Right ventricle myocardium superior (tissue), 1 donor: ENCODE data around the gene GPR151. TPM values are rescaled to one million over a fixed set of nuclear protein-coding genes. Genes with fewer than 3 reads are reported as not detected.
A peak's percentile ranks its signal among the peaks of the same experiment; 100 is the strongest.
"Not testable (repeated sequence)": the region's sequence is repeated elsewhere in the genome, so short reads cannot be mapped to it uniquely, and the experiment has no call there.

Experiments
- ATAC-seq: fragments of 200-7000 bp; cut with Tn5 transposase; one replicate; pipeline ENCODE4 v1.9.1; 2020; ENCODE audit warnings: mild to moderate bottlenecking; ENCODE audit not compliant: poor library complexity
- DNase-seq: peaks from one replicate; pipeline ENCODE4 v3.0.0-alpha.2; 2020
- intact Hi-C: fragments of 100-400 bp; cut with DNase I; formaldehyde crosslinking; loops from one replicate; pipeline ENCODE4 v1.11.2; 2022
- long read RNA-seq: library from polyadenylated mRNA; unstranded; transcript quantifications from one replicate; pipeline ENCODE4 v2.0.0, GENCODE V29; 2021
- total RNA-seq: library from RNA; stranded (reverse); fragmentation: NEBNext Ultra II Directional; extraction: Animal tissue kit (Norgen Biotek cat#: 25700); gene quantifications from one replicate; pipeline ENCODE4 v1.2.1, GENCODE V29; 2021
- donor health status: DM: no; HTN: yes; CAD: no; lungs with severe emphysema.

The GPR151 gene
- total RNA-seq, result not detected
- long read RNA-seq, result 0 reads

DNA sequence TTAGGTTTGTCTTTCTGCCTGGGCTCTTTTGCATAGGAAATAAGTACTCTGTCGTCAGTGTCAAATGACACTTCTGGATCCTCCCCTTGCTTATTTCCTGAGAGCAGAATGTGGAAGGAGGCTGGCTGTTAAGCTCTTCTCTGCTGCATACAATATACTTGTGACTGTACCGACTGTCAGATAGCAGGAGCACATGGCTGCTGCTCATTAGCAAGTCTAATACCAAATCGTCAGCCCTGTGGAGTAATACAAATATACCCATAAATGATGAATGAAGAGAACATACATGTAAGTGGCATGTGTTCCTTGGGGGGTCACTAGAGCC is at the start of gene GPR151:
Gene GPR151 (minus strand): TSS at position 40 of the 325 bp plus-strand sequence. CDS start 77 bp downstream, outside the sequence.
- no peak for ATAC-seq
- intact Hi-C loops, result no loop called here

DNA sequence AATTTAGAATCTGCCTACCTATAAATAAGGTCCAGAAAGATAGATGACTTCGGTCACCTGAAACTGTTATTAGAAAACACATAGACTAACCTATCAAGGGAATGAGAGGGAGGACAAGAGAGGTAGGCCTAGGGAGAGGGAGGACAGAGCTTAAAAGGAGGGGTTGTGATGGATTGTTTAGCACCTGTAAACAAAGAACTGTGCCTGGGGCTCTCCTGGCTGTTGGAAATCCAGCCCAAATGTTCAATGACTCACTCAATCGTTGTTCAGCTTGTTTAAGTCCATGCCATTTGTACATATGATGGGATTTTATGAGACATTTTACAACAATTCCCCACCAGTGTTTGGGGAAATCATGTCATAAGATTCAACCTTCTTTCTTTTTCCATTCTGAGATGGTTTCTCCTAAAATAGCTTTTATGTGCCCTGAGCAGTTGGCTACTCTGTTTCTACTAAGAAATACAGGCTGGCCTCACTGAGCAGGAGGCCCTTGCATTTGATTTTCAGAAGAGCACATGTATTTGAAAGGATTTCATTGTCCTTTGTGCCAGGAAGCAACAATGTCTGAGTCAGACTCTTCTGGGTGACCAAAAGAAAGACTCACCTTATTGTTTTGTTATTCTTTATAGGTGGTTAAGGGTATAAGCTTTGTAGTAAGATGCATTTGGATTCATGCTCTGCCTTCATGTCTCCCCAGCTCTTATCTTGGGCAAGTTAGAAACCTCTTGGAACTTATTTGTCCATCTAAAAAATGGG is 48.2 kb upstream of the GPR151 start:
- intact Hi-C loops, result no loop called here
- ATAC-seq (no peak), DNase-seq (no peak)

More for the DNA sequence above, at the start of gene GPR151:
- no peak for DNase-seq

DNA sequence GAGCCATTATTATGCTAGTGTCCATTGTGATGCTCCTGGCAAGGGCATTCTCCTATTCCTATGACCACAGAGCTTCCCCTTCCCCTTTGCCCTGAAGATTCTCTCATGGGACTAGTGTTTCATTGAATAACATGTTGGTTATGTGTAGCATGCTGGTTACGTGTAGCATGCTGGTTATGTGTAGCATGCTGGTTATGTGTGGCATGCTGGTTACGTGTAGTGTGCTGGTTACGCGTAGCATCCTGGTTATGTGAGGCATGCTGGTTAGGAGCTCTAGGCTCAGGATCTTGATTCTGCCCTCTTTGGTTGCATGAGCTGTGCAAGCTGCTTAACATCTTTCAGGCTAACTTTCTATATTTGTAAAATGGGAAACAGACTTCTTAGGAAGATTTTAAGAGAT is 46.5 kb upstream of the GPR151 start:
- DNase-seq (no peak), ATAC-seq (no peak)
- intact Hi-C loops, result no loop called here

DNA sequence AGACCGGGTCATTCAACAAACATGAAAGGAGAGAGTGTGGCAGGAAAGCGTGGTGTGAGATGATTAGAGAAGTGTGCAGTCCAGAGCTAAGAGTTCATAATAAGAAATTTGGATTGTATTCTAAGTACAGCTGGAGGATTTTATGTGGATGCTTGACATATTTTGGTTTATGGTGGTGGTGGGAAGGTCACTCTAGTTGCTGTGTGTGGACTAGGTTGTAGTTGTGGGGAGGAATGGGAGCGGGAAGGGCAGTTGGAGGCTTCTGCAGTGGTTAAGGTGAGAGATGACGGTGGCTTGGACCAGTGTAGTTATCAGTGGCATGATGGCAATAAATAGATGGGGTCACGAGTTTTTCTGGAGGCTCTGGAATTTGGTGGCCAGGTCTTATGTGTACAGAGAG is 45.7 kb upstream of the GPR151 start:
- ATAC-seq (no peak), DNase-seq (no peak)
- intact Hi-C loops, result no loop called here

DNA sequence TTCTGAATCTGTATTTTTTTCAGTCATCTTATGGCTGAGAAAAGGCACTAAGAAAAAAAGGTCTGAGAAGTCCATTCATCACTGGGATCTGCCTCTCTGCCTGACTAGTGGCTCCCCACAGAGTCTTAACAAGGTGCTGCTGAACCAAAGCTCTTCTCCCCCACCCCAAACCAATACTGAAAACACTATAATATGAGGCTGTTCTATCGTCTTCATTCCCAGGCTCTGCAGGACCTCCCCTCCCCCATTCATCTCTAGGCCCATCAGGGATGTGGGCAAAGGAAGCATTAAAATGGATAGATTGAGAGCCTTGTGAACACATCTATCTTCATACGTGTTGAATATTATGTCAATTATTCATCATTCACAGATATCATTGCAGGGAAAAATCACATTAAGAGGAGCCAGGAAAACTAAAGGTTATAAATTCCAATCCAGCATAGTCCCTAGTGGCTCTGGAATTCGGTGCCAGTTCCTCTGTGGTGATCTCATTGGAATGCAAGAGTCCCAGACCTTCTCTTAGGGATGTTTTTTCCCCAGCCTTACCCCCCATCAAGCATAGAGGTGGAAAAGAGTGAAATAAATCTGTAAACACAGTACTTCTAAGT is 44.3 kb upstream of the GPR151 start:
- DNase-seq, result no peak
- intact Hi-C loops, result no loop called here
- ATAC-seq, result no peak

DNA sequence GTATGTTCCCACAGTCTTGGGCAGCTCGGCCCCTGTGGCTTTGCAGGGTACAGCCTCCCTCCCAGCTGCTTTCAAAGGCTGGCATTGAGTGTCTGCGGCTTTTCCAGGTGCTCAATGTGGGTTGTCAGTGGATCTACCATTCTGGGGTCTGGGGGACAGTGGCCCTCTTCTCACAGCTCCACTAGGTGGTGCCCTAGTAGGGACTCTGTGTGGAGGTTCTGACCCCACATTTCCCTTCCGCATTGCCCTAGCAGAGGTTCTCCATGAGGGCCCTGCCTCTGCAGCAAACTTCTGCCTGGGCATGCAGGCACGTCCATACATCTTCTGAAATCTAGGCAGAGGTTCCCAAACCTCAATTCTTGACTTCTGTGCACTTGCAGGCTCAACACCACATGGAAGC is 40.9 kb upstream of the GPR151 start:
- intact Hi-C loops, ATAC-seq, DNase-seq: not testable (repeated sequence)

DNA sequence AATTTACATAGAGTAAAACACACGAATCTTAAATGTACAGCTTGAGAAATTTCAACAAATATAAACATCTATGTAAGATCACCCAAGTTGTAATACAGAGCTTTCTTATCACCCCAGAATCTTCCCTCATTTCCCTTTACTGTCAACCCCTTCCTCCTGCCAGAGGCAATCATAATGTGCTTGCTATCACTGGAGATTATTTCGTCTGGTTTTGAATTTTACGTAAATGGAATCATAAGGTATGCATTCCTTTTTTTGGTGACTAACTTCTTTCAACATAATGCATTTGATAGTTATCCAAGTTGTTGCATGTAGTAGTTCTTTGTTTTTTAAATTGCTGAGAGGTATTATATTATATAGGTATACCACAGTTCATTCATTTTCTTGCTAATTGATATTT is 37.5 kb upstream of the GPR151 start:
- ATAC-seq (no peak), DNase-seq (no peak)
- intact Hi-C loops, result no loop called here

DNA sequence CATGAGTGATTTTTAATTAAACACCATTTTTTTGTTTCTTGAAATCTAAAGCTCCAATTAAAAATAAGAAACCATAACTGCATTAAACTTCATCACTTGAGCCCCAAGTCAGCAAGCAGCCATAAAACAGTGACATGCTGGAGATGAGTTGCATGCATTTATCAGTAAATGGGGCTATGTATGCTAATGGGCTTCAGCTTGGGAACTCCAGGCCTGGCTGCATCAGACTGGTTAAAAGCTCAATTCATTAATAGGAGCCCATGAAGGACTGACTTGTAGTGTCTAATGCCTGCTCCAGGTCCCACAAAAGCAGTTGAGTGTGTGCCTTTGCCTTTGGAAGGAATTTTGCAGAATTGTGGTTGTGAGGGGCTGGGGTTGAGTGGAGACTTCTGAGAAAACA is 33.6 kb upstream of the GPR151 start:
- DNase-seq (no peak), ATAC-seq (no peak)
- intact Hi-C loops, result no loop called here

DNA sequence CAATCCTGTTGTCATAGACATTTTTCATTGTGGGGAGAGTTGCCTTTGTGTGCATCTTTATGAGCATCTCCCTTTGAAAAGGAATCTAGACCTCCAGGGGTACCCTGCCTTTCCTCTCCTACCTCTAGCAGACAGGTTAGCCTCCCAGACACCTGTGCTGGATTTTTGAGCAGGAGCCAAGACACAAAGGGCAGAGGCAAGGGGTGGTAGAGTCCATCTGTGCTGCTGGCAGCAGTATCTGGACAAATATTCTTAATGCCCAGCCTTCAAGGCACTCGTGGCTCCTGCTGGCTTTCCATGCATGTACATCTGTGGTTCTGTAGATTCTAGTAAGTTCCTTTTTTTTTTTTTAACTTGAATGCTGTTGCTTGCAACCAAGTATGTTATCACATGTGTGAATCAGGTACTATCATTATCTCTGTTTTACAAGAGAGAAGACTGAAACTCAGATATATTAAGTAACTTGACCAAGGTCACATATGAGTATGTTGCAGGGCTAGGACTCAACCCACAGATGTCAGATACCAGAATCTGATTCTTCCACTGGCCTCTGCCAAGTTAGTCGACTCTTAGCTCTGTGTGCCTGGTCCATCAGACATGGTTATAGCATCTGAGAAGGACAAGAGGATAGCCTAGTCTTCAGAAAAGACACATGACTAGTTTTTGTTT is 32.9 kb upstream of the GPR151 start:
- no peak for ATAC-seq
- DNase-seq, result no peak
- intact Hi-C loops, result no loop called here

DNA sequence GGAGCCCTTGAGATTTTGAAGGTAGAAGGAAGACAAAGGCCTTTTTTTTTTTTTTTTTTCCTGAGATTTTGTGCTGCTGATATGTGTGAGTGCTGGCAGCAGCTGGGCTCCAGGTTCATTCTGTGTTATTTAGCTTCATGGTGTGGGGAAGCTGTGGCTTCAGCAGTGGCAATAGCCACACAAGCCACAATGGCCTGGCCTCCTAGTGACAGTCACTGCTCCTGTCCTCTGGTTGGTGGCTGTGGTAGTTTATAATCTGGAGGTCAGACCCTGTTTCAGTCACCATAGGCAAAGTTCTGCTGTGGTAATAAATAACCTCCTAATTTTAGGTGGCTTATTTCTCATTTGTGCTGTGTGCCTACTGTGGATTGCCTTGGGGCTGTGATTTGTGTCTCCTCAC is 28.2 kb upstream of the GPR151 start:
- no peak for DNase-seq
- intact Hi-C loops, result loop anchor here (5.0 kb wide), 1 partner anchor 423 kb away; no protein-coding TSS in a partner anchor
- no peak for ATAC-seq

- intact Hi-C loops, result loop anchor here (5.0 kb wide), 1 partner anchor 425 kb away; no protein-coding TSS in a partner anchor
- DNase-seq (peak; percentile 77), ATAC-seq (peak; percentile 91)
Measured at GRCh38 chr5:146541958-146542849, 26.2 kb upstream of the GPR151 start.

DNA sequence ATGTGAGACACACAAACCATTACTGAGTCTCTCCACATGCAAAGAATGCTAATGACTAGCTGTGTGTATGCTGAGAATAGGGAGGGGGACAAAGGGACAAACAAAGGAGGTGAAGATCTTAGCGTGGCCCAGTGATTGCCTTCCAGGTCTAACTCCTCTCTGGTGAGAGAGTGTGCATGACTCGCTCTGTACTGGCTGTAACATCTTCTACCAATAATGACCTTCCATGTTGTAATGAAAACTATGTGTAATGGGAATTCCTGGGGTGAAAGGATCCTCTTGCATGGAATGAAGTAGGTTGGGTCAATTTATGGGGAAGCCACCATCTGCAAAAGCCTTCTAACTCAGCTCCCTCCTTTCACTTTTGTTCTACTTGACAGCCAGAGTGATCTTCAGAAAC is 24.4 kb upstream of the GPR151 start:
- ATAC-seq (no peak), DNase-seq (no peak)
- intact Hi-C loops, result loop anchor here (5.0 kb wide), 1 partner anchor 427 kb away; no protein-coding TSS in a partner anchor

- intact Hi-C loops, result loop anchor here (5.0 kb wide), 2 partner anchors 427 to 647 kb away; no protein-coding TSS in a partner anchor
- DNase-seq (no peak), ATAC-seq (no peak)
Measured at GRCh38 chr5:146539973-146540372, 24.0 kb upstream of the GPR151 start.

- intact Hi-C loops, result loop anchor here (5.0 kb wide), 1 partner anchor 649 kb away; no protein-coding TSS in a partner anchor
- DNase-seq, result no peak
- ATAC-seq, result no peak
Measured at GRCh38 chr5:146538432-146538831, 22.4 kb upstream of the GPR151 start.

DNA sequence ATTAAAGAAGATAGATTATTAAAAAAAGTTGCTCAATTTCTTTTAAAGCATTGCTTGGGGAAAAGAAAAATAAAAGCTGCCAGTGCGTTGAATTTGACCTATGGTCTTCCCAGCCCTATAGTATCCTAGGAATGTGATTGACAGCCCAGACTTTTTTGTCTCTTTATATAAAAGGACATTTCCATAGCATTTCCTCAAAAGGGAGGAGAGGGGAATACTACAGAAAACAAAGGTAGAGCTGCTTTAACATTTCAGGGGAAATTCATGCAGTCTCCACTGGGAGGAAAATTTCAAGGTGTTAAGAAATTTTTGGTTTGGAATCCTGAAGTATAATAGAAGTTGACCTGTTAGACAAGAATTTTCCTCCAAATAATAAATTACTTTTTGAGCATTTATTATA is 17.9 kb upstream of the GPR151 start:
- intact Hi-C loops, result no loop called here
- DNase-seq, result no peak
- no peak for ATAC-seq

- intact Hi-C loops, result no loop called here
- DNase-seq (peak; percentile 58), ATAC-seq (peak; percentile 73)
Measured at GRCh38 chr5:146533260-146533857, 17.4 kb upstream of the GPR151 start.

DNA sequence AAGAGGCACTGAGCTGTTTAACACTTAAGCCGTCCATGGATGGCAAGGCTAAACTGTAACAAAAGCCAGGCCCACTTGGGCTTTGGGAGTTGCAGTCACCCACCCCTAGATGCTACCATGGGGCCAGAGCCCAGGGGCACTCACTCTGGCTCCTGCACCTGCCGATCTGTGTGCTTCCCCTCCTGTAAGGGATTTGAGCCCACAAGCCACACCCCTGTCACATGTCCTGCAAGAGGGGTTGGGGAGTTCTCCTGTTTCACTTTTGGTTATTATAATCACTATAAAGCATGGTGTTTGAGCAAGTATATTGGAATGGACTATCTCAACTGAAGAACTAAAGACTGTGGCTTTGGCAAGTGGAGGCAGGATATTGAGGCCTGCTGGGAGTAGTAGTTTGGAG is 14.0 kb upstream of the GPR151 start:
- ATAC-seq (no peak), DNase-seq (no peak)
- intact Hi-C loops, result no loop called here

GRCh38 chr5:146528236-146528635 is 12.2 kb upstream of the GPR151 start:
- DNase-seq (no peak), ATAC-seq (no peak)
- intact Hi-C loops, result no loop called here
